Stimulated activated naive CD4-positive, alpha-beta T cell treated with Interleukin-2 at 50 U/mL for 16 hours (primary cell): Measurements from ENCODE around the gene CCND1.

Source experiments
- DNase-seq: peaks from one replicate; lab custom pipeline; 2025; lab: John Stamatoyannopoulos, UW

Gene CCND1

GRCh38 chr11:69654001-69654659 lies 13.2 kb downstream of the CCND1 start:
- no peak for DNase-seq

GRCh38 chr11:69654660-69655478 lies 13.9 kb downstream of the CCND1 start:
- no peak for DNase-seq

- DNase-seq, result no peak
These were observed 14.8 kb downstream of the CCND1 start for GRCh38 chr11:69655479-69656428.

- DNase-seq, result no peak
These were observed 15.8 kb downstream of the CCND1 start for GRCh38 chr11:69656536-69657455.

- DNase-seq, result no peak
These were observed 16.5 kb downstream of the CCND1 start for GRCh38 chr11:69657456-69657910.

GRCh38 chr11:69657911-69658625 lies 17.1 kb downstream of the CCND1 start:
- DNase-seq, result no peak

- DNase-seq, result no peak
These were observed 17.9 kb downstream of the CCND1 start for GRCh38 chr11:69658626-69659450.

- DNase-seq, result no peak
These were observed 18.6 kb downstream of the CCND1 start for GRCh38 chr11:69659591-69659990.

GRCh38 chr11:69660001-69660500 lies 19.1 kb downstream of the CCND1 start:
- no peak for DNase-seq

GRCh38 chr11:69661413-69661715 lies 20.4 kb downstream of the CCND1 start:
- no peak for DNase-seq

GRCh38 chr11:69662021-69662698 lies 21.2 kb downstream of the CCND1 start:
- DNase-seq, result no peak

GRCh38 chr11:69662806-69663205 lies 21.9 kb downstream of the CCND1 start:
- no peak for DNase-seq

- no peak for DNase-seq
These were observed 22.4 kb downstream of the CCND1 start for GRCh38 chr11:69663326-69663725.

GRCh38 chr11:69664103-69664775 lies 23.3 kb downstream of the CCND1 start:
- DNase-seq, result no peak

- DNase-seq, result no peak
These were observed 23.9 kb downstream of the CCND1 start for GRCh38 chr11:69664901-69665300.

- DNase-seq, result no peak
These were observed 24.7 kb downstream of the CCND1 start for GRCh38 chr11:69665669-69666068.

GRCh38 chr11:69666261-69666660 lies 25.3 kb downstream of the CCND1 start:
- DNase-seq, result no peak

GRCh38 chr11:69666752-69667536 lies 26.0 kb downstream of the CCND1 start:
- DNase-seq, result no peak
